Breast epithelium (tissue), 4 donors: ENCODE measurements around the gene HSBP1. TPM values are rescaled to one million over a fixed set of nuclear protein-coding genes. Genes with fewer than 3 reads are reported as not detected.

Experiments
- DNase-seq, 2 donors: peaks; one replicate each; pipeline ENCODE4 v3.0.0-alpha.2; 2019; ENCODE audit warnings: low spot score in 2 of 2
- H3K27ac ChIP-seq, 2 donors: fragments of 200-600 bp; sonication (generic) in 1 of 2; one replicate each; pipeline ENCODE4 v1.5.1; 2016 to 2019; ENCODE audit warnings: mild to moderate bottlenecking in 1 of 2
- H3K27me3 ChIP-seq, 2 donors: fragments of 200-600 bp; sonication (generic) in 1 of 2; one replicate each; pipeline versions ENCODE4 v1.5.1 to v1.6.0; 2017 to 2019; ENCODE audit warnings: control low read depth in 1 of 2, mild to moderate bottlenecking in 1 of 2
- H3K36me3 ChIP-seq: fragments of 200-600 bp; one replicate; pipeline ENCODE4 v1.5.1; 2019
- H3K4me1 ChIP-seq, 2 donors: fragments of 200-600 bp; sonication (generic); one replicate each; pipeline ENCODE4 v1.5.1; 2016 to 2019; ENCODE audit warnings: control low read depth in 1 of 2
- H3K4me3 ChIP-seq, 3 donors: fragments of 200-600 bp; sonication (generic); 1 replicate in 2 of 3; 2 replicates in 1 of 3; pipeline ENCODE4 v1.5.1; 2016 to 2019; ENCODE audit warnings: mild to moderate bottlenecking in 3 of 3, moderate library complexity in 2 of 3
- H3K9me3 ChIP-seq, 2 donors: fragments of 200-600 bp; sonication (generic) in 1 of 2; one replicate each; pipeline ENCODE4 v1.5.1; 2016 to 2019; ENCODE audit warnings: control low read depth in 1 of 2
- CTCF ChIP-seq, 3 donors: fragments of 450-650 bp; IDR thresholded peaks; one replicate each; pipeline ENCODE4 v1.5.1; 2016 to 2017; ENCODE audit warnings: antibody characterized with exemption in 3 of 3, mild to moderate bottlenecking in 3 of 3, moderate library complexity in 3 of 3
- POLR2A ChIP-seq: fragments of 450-650 bp; IDR thresholded peaks from one replicate; pipeline ENCODE4 v1.6.1; 2016; ENCODE audit warnings: antibody characterized with exemption, mild to moderate bottlenecking, moderate library complexity
- POLR2AphosphoS5 ChIP-seq, 3 donors: sonication (generic); formaldehyde crosslinking; IDR thresholded peaks; one replicate each; pipeline ENCODE4 v1.6.1; 2017; ENCODE audit warnings: antibody characterized with exemption in 3 of 3
- intact Hi-C: fragments of 100-400 bp; cut with DNase I; formaldehyde crosslinking; loops from one replicate; pipeline ENCODE4 v1.15.1; 2023; ENCODE audit warnings: low total_unique reads
- total RNA-seq, 3 donors: library from RNA; depleted of rRNA; stranded (reverse); fragments of >200 nt; gene quantifications; one replicate each; pipeline ENCODE4 v1.1.0, GENCODE V29; 2016

HSBP1 gene
- total RNA-seq, 3 donors from 2014 or later = 20.2 to 34.7 (median 29.7) TPM

DNA sequence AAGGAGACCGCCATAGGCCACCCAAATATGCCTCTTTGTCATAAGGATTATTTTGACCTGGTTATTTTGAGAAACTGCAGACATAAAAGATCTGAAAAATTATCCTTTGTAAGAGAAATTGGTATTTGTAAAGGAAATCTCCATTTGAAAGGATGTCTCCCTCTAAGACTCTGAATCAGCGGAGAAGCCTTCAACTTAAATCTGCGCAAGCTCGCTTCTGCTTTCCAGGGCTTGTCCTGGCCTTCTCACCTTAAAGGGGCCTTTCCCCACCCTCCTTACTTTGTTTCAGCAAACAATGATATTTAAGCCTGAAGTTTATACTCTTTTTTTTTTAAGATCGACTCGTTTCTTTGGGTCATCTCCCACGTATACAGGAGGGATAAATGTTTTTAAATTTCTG, 34.5 kb downstream of the HSBP1 start:
- DNase-seq = no peak
- intact Hi-C loops = no loop called here

DNA sequence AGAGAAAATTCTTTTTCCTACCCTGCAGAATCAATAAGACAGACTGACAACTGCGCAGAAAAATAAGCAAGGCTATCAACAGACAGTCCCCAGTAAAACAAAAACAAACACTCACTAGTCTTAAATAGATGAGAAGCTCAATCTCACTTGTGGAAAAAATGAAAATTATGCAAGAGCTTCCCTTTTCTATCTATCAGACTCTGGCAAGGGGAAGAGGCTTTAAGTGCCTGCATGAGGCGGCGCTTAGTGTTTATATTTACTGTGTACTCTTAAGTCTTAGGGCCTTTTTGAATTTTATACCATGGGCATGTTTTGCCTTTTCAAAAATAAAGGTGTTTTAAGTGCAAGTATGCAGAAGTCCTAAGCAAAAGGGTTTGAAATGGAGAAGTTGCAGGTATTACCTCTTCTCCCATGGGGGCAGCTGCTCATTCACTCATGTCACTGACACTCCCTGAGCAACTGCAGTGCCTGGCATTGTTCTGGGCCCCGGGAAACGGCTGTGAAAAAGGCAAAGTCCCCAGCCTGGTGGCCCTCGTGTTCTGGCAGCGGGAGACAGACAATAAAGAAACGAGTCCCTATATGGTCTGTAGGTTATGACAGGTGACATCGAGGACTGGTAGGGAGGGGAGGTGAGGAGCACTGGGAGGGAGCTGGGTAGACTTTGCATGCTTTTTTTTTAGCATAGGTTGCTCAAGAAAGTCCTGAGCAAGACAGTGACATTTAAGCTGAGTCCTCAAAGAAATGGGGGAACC, 35.2 kb downstream of the HSBP1 start:
- intact Hi-C loops = no loop called here
- H3K4me1 ChIP-seq = no peaks in the 10 kb centered on the region
- no peaks in the 10 kb centered on the region for H3K27me3 ChIP-seq
- H3K36me3 ChIP-seq = no peaks in the 10 kb centered on the region
- no peak overlapping the region for H3K27ac ChIP-seq
- no peak for DNase-seq
- no peak for TF ChIP-seq CTCF (IDR thresholded peaks at IDR 0.05)
- TF ChIP-seq POLR2AphosphoS5 (IDR thresholded peaks at IDR 0.05) = no peak
- TF ChIP-seq POLR2A = no peak
- H3K9me3 ChIP-seq = no peaks in the 10 kb centered on the region
- H3K4me3 ChIP-seq = no peak overlapping the region

More for the DNA sequence above, 34.5 kb downstream of the HSBP1 start:
- no peaks in the 10 kb centered on the region for H3K4me1 ChIP-seq
- no peaks in the 10 kb centered on the region for H3K9me3 ChIP-seq
- TF ChIP-seq CTCF (IDR thresholded peaks at IDR 0.05) = no peak
- TF ChIP-seq POLR2A = no peak
- TF ChIP-seq POLR2AphosphoS5 (IDR thresholded peaks at IDR 0.05) = no peak
- H3K27ac ChIP-seq = no peak overlapping the region
- no peaks in the 10 kb centered on the region for H3K27me3 ChIP-seq
- no peak overlapping the region for H3K4me3 ChIP-seq
- no peaks in the 10 kb centered on the region for H3K36me3 ChIP-seq

GRCh38 chr16:83843657-83844056, 35.9 kb downstream of the HSBP1 start:
- TF ChIP-seq CTCF (IDR thresholded peaks at IDR 0.05) = no peak
- no peak for TF ChIP-seq POLR2A
- no peaks in the 10 kb centered on the region for H3K27me3 ChIP-seq
- intact Hi-C loops = no loop called here
- DNase-seq = no peak
- no peaks in the 10 kb centered on the region for H3K36me3 ChIP-seq
- no peaks in the 10 kb centered on the region for H3K4me1 ChIP-seq
- H3K4me3 ChIP-seq = no peak overlapping the region
- H3K27ac ChIP-seq = no peak overlapping the region
- H3K9me3 ChIP-seq = no peaks in the 10 kb centered on the region

DNA sequence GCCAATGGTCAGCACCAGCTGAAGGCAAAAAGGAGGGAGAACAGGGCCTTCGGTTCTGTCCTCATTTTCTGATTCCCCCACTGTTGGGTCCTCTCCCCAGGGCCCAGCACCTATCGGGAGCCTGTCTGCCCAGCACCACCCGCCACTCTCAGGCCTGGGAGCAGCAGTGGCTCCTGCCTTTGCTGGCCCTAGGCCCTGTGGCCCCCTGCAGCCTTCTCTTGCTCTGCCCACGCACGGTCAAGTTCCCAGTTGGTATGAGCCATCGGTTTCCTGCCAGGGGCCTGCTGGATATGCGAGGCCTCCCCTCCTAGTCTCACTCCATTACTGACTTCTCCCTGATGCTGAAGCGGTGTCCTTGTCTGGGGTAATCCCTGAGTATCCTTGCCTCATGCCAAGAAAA, 37.5 kb downstream of the HSBP1 start:
- Histone ChIP-seq H3K9me3 (no peaks in the 10 kb centered on the region), H3K4me3 (no peak overlapping the region), H3K27ac (no peak overlapping the region), H3K27me3 (no peaks in the 10 kb centered on the region), H3K4me1 (no peaks in the 10 kb centered on the region), H3K36me3 (no peaks in the 10 kb centered on the region)
- intact Hi-C loops = no loop called here
- TF ChIP-seq POLR2A = no peak
- no peak for TF ChIP-seq POLR2AphosphoS5 (IDR thresholded peaks at IDR 0.05)
- TF ChIP-seq CTCF (IDR thresholded peaks at IDR 0.05) = no peak
- DNase-seq = no peak

- no peak for DNase-seq
- TF ChIP-seq POLR2A = no peak
- no peak for TF ChIP-seq POLR2AphosphoS5 (IDR thresholded peaks at IDR 0.05)
- TF ChIP-seq CTCF (IDR thresholded peaks at IDR 0.05) = no peak
- no peak overlapping the region for H3K27ac ChIP-seq
- no peaks in the 10 kb centered on the region for H3K4me1 ChIP-seq
- H3K9me3 ChIP-seq = no peaks in the 10 kb centered on the region
- H3K36me3 ChIP-seq = no peaks in the 10 kb centered on the region
- intact Hi-C loops = no loop called here
- H3K4me3 ChIP-seq = no peak overlapping the region
- H3K27me3 ChIP-seq = no peaks in the 10 kb centered on the region
These were observed 39.8 kb downstream of the HSBP1 start for GRCh38 chr16:83847371-83848225.
